ENCODE results near the gene AKAP13. TPM values are rescaled to one million over a fixed set of nuclear protein-coding genes. Genes with fewer than 3 reads are reported as not detected.

The AKAP13 gene
- total and polyA plus RNA-seq, 7 donors, result 18.2 to 126 (median 93.7) TPM

- no peak for TF ChIP-seq CTCF (IDR thresholded peaks at IDR 0.05)
- Histone ChIP-seq H3K9me3 (no peaks in the 10 kb centered on the region), H3K4me1 (peaks cover 21% of the 10 kb centered on the region), H3K4me3 (no peak overlapping the region), H3K36me3 (ENCODE audit: insufficient read depth in 1 of 2, low read depth in 1 of 2) (no peaks in the 10 kb centered on the region), H3K27ac (no peak overlapping the region), H3K27me3 (ENCODE audit: insufficient read depth in 3 of 3, low read length in 2 of 3) (no peaks in the 10 kb centered on the region)
- DNase-seq, result no peak
- no peak for ATAC-seq
- 89 to 91% (median 90%) methylated on average over 4 of the region's 4 CpGs for WGBS, 3 donors
- intact Hi-C loops (cut with DNase I), result no loop called here
Observed at GRCh38 chr15:85389772-85390171, 9.4 kb downstream of the AKAP13 start.

GRCh38 chr15:85393210-85393609 is 12.8 kb downstream of the AKAP13 start:
- Histone ChIP-seq H3K27ac (no peak overlapping the region), H3K9me3 (no peaks in the 10 kb centered on the region), H3K36me3 (ENCODE audit: insufficient read depth in 1 of 2, low read depth in 1 of 2) (no peaks in the 10 kb centered on the region), H3K4me3 (no peak overlapping the region), H3K4me1 (peaks cover 27% of the 10 kb centered on the region), H3K27me3 (ENCODE audit: insufficient read depth in 3 of 3, low read length in 2 of 3) (no peaks in the 10 kb centered on the region)
- no peak for TF ChIP-seq CTCF (IDR thresholded peaks at IDR 0.05)
- intact Hi-C loops (cut with DNase I), result no loop called here
- no peak for ATAC-seq
- 91 to 96% (median 94%) methylated on average over 2 of the region's 2 CpGs for WGBS, 3 donors
- no peak for DNase-seq

GRCh38 chr15:85394554-85395333 is 14.3 kb downstream of the AKAP13 start:
- H3K4me1 ChIP-seq, result peaks cover 15% of the 10 kb centered on the region
- no peaks in the 10 kb centered on the region for H3K36me3 ChIP-seq (ENCODE audit: insufficient read depth in 1 of 2, low read depth in 1 of 2)
- intact Hi-C loops (cut with DNase I), result no loop called here
- DNase-seq, result no peak
- WGBS, 3 donors, result 62 to 81% (median 63%) methylated on average over 2 of the region's 2 CpGs
- no peak for ATAC-seq
- no peaks in the 10 kb centered on the region for H3K9me3 ChIP-seq
- no peak overlapping the region for H3K4me3 ChIP-seq
- no peaks in the 10 kb centered on the region for H3K27me3 ChIP-seq (ENCODE audit: insufficient read depth in 3 of 3, low read length in 2 of 3)
- no peak for TF ChIP-seq CTCF (IDR thresholded peaks at IDR 0.05)
- no peak overlapping the region for H3K27ac ChIP-seq

GRCh38 chr15:85396554-85396953 is 16.2 kb downstream of the AKAP13 start:
- H3K36me3 ChIP-seq (ENCODE audit: insufficient read depth in 1 of 2, low read depth in 1 of 2), result no peaks in the 10 kb centered on the region
- H3K4me3 ChIP-seq, result no peak overlapping the region
- ATAC-seq, result no peak
- H3K27ac ChIP-seq, result no peak overlapping the region
- no peak for DNase-seq
- H3K27me3 ChIP-seq (ENCODE audit: insufficient read depth in 3 of 3, low read length in 2 of 3), result no peaks in the 10 kb centered on the region
- intact Hi-C loops (cut with DNase I), result no loop called here
- peaks cover 23% of the 10 kb centered on the region for H3K4me1 ChIP-seq
- 71 to 84% (median 81%) methylated on average over 3 of the region's 3 CpGs for WGBS, 3 donors
- no peaks in the 10 kb centered on the region for H3K9me3 ChIP-seq
- no peak for TF ChIP-seq CTCF (IDR thresholded peaks at IDR 0.05)

GRCh38 chr15:85397151-85397550 is 16.7 kb downstream of the AKAP13 start:
- Histone ChIP-seq H3K4me1 (peaks cover 28% of the 10 kb centered on the region), H3K27ac (no peak overlapping the region)
- DNase-seq, result no peak

More at GRCh38 chr15:85397151-85397550, 16.7 kb downstream of the AKAP13 start:
- intact Hi-C loops (cut with DNase I), result no loop called here
- no peak for ATAC-seq
- 64 to 75% (median 66%) methylated on average over 3 of the region's 3 CpGs for WGBS, 3 donors
- no peak for TF ChIP-seq CTCF (IDR thresholded peaks at IDR 0.05)
- Histone ChIP-seq H3K36me3 (ENCODE audit: insufficient read depth in 1 of 2, low read depth in 1 of 2) (no peaks in the 10 kb centered on the region), H3K27me3 (ENCODE audit: insufficient read depth in 3 of 3, low read length in 2 of 3) (no peaks in the 10 kb centered on the region), H3K9me3 (no peaks in the 10 kb centered on the region), H3K4me3 (no peak overlapping the region)
